HepG2 (cell line): Measurements from ENCODE around the gene FAM169A. TPM values are rescaled to one million over a fixed set of nuclear protein-coding genes. Genes with fewer than 3 reads are reported as not detected.

Source experiments
- ARID5B ChIP-seq: IDR thresholded peaks from 2 replicates; pipeline ENCODE4 v1.4.0; 2020; ENCODE audit warnings: mild to moderate bottlenecking, missing genetic modification reagents
- ASH2L ChIP-seq: fragments of 300-600, 200-600 bp; sonication (generic); IDR thresholded peaks from 2 replicates; pipeline ENCODE4 v1.7.0; 2017; ENCODE audit warnings: low read depth, mild to moderate bottlenecking, moderate library complexity, mixed read lengths, low read length; ENCODE audit not compliant: insufficient read length
- FOXO1 ChIP-seq: sonication (generic); formaldehyde crosslinking; IDR thresholded peaks from 2 replicates; pipeline ENCODE4 v1.4.0; 2020; ENCODE audit warnings: missing genetic modification reagents
- KDM2A ChIP-seq: sonication (generic); formaldehyde crosslinking; IDR thresholded peaks from 2 replicates; pipeline ENCODE4 v1.4.0; 2020; ENCODE audit warnings: low read depth, missing genetic modification reagents, borderline replicate concordance
- LRRFIP1 ChIP-seq: sonication (generic); formaldehyde crosslinking; conservative IDR thresholded peaks from 2 replicates; pipeline ENCODE4 v1.4.0; 2020; ENCODE audit warnings: missing genetic modification reagents
- NCOA5 ChIP-seq: sonication (generic); formaldehyde crosslinking; IDR thresholded peaks from 2 replicates; pipeline ENCODE4 v1.4.0; 2020; ENCODE audit warnings: missing genetic modification reagents
- NR2F2 ChIP-seq: IDR thresholded peaks from 2 replicates; pipeline ENCODE4 v1.6.1; 2012; ENCODE audit warnings: low read depth, inconsistent platforms, borderline replicate concordance
- PRDM15 ChIP-seq: sonication (generic); formaldehyde crosslinking; IDR thresholded peaks from 2 replicates; pipeline ENCODE4 v1.4.0; 2020; ENCODE audit warnings: missing genetic modification reagents
- RFXANK ChIP-seq: IDR thresholded peaks from 2 replicates; pipeline ENCODE4 v1.6.1; 2016
- TARDBP ChIP-seq: sonication (generic); formaldehyde crosslinking; IDR thresholded peaks from 2 replicates; pipeline ENCODE4 v1.8.0; 2022; ENCODE audit warnings: mild to moderate bottlenecking, missing genetic modification reagents
- TFE3 ChIP-seq: IDR thresholded peaks from 2 replicates; pipeline ENCODE4 v1.6.1; 2016
- THAP11 ChIP-seq: IDR thresholded peaks from 2 replicates; pipeline ENCODE4 v1.6.1; 2016; ENCODE audit warnings: missing biosample characterization, missing genetic modification reagents
- ZMYM4 ChIP-seq: sonication (generic); formaldehyde crosslinking; IDR thresholded peaks from 2 replicates; pipeline ENCODE4 v1.8.1; 2023; ENCODE audit warnings: mild to moderate bottlenecking, missing genetic modification reagents
- ZNF331 ChIP-seq: sonication (generic); formaldehyde crosslinking; IDR thresholded peaks from 2 replicates; pipeline ENCODE4 v1.4.0; 2020; ENCODE audit warnings: missing genetic modification reagents
- ZNF800 ChIP-seq: sonication (generic); formaldehyde crosslinking; IDR thresholded peaks from 2 replicates; pipeline ENCODE4 v1.4.0; 2020; ENCODE audit warnings: missing genetic modification reagents
- polyA plus RNA-seq, 8 experiments: library from polyadenylated mRNA; depleted of rRNA in 3 of 8; stranded (reverse) in 7 of 8; unstranded in 1 of 8; fragments of >200 nt; fragmentation: Illumina TruSeq in 4 of 8; extraction: Trizol in 4 of 8; gene quantifications; 2 replicates each; pipeline versions ENCODE4 v1.2.1 to v1.2.3, GENCODE V29; 2011 to 2016; ENCODE audit warnings: low read depth in 4 of 8, missing spikeins in 1 of 8, mixed read lengths in 1 of 8; ENCODE audit not compliant: insufficient read depth in 1 of 8
- total RNA-seq, 5 experiments: library from RNA; depleted of rRNA; stranded (reverse); fragments of >200 nt; fragmentation: Illumina TruSeq; extraction: Trizol; gene quantifications; 2 replicates each; pipeline ENCODE4 v1.2.3, GENCODE V29; 2016; ENCODE audit warnings: low read depth in 1 of 5

Gene FAM169A
- total and polyA plus RNA-seq, 2 of the 13 experiments (the other 11 are each of a cell fraction or from before 2014, with no cell fraction given), result 21.1 to 110 TPM

DNA sequence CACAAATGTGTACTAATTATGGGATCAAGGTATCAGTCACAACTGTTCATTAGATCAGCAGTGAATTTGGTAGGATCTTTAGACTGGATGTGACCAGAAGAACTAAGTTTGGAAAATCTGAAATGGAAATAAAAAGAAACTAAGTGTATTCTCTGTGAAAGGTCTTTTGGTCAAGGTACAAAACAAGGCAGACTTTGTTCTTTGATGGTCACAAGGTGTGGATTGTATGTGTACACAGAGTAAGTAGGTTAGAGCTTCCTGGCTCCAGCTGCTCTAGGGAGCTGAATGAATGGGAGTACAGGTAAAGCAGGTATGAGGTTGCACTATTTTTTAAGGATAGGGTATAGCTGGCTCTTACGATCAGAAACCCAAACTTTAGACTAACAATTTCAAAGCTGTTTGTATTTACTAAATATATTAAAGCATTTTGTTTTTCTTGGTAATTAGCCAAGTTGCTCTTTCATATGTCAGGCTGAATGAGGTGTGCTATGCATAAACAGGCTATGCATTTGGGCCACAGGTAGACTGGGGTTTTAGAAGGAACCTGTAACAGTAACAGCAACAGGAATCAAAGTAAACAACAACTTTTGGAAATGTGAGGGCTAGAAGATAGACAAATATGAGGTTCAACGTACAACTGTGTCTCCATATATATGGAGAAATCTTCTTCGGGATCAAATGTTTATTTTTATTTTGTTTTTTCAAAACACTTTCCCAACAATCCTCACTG, 32.5 kb downstream of the FAM169A start (continued):
- TF ChIP-seq PRDM15 (CRISPR knock-in tag), result no peak
- no peak for TF ChIP-seq RFXANK (CRISPR knock-in tag)
- TF ChIP-seq LRRFIP1 (CRISPR knock-in tag), result no peak
- TF ChIP-seq ARID5B (CRISPR knock-in tag), result peak; percentile 88
- no peak for TF ChIP-seq NCOA5 (CRISPR knock-in tag)
- peak; percentile 71; the same call in 1 of the 2 replicates for TF ChIP-seq NR2F2
- peak; percentile 33 for TF ChIP-seq ASH2L
- 0 out of 2 replicates have a peak, but pooled peaks have one; percentile 35 for TF ChIP-seq ZNF331 (CRISPR knock-in tag)
- TF ChIP-seq TARDBP, result peak; percentile 28; the same call in 1 of the 2 replicates
- TF ChIP-seq ZNF800 (CRISPR knock-in tag), result no peak
- TF ChIP-seq FOXO1 (CRISPR knock-in tag), result peak; percentile 52; the same call in 1 of the 2 replicates
- TF ChIP-seq KDM2A (CRISPR knock-in tag), result no peak
- peak; percentile 51; the same call in 1 of the 2 replicates for TF ChIP-seq ZMYM4 (CRISPR knock-in tag)
- peak; percentile 98 for TF ChIP-seq TFE3
- 0 out of 2 replicates have a peak, but pooled peaks have one; percentile 33 for TF ChIP-seq THAP11
